Stimulated activated CD4-positive, alpha-beta T cell treated with anti-CD3 and anti-CD28 coated beads, TNF-alpha, amount 100 ng/mL, for 1 hour (primary cell): ENCODE measurements around the gene MAN1C1.

Source experiments
- DNase-seq, 3 donors: peaks; one replicate each; pipeline ENCODE4 v3.0.0-alpha.2; 2020; ENCODE audit warnings: low read depth in 3 of 3, low spot score in 1 of 3

The MAN1C1 gene

GRCh38 chr1:25712299-25712970 is 95.8 kb downstream of the MAN1C1 start:
- no peak for DNase-seq

DNA sequence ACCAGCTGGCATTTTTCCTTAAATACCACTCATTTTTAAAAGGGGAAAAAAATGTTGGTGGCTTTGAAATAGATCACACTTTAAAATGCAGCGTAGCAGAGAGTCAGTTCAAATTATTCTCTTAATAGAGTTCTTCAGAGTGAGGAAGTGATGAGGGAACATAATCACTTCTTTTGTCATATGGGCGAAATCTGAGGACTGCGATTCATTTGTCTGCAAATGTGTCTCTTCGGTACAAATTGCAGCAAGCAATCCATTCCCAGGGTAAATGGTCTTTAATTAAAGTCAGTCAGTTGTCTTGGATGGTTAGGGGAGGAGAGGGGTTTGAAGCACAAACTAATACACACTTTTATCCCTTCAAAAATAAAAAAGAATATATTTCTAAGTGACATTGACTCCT is 97.4 kb downstream of the MAN1C1 start:
- DNase-seq: no peak

DNA sequence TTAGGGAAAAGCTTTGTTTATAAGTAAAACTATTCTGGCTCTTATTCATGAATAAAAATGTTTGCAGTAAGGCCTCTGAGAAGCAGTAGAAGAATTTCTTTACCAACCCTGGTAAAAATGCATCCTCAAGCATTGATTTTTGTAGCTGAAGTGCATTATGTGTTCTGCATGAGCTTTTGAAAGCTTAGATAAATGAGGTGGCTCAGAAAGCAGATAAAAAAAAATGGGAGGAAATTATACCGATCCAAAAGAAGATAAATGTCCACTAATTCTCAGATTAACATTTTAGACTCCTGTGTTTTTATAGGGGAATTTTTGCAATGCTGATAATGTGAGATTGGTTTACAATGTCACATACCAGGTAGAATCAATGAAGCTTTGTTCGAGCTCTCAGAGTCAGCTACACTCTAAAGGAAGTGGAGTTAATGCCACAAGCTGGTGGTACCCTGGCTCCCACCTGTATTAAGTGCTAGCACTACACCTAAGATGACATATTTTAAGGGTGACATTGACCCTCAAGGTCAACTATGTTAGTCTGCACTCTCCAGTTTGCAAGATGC is 97.9 kb downstream of the MAN1C1 start:
- no peak for DNase-seq

DNA sequence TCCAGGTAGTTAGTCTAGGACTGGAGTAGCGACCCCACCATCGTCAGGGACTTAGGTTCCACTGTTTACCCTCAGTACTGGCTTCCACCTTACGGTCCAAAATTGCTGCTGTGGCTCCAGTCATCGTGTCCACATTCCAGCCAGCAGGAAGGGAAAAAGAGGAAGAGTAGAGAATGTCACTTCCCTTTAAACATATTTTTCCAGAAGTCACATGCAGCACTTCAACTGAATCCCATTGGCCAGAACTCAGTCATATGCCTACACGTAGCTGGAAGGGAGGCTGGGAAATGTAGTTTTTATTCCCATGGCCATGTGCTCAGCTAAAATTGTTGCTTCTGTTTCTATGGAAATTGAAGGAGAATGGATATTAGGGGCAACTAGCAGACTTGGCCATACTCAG is 99.3 kb downstream of the MAN1C1 start:
- DNase-seq: no peak

DNA sequence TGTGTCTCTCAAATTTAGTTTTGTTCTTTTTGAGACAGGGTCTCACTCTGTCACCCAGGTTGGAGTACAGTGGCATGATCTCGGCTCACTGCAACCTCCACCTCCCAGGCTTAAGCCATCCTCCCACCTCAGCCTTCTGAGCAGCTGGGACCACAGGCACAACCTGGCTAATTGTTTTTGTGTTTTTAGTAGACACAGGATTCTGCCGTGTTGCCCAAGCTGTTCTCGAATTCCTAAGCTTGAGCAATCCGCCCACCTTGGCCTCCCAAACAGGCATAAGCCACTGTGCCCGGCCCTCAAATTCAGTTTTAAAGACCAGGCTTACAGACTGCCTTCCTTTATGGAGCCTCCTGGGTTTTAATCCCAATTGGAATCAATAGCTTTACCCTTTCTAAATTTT is 99.7 kb downstream of the MAN1C1 start:
- DNase-seq: no peak

DNA sequence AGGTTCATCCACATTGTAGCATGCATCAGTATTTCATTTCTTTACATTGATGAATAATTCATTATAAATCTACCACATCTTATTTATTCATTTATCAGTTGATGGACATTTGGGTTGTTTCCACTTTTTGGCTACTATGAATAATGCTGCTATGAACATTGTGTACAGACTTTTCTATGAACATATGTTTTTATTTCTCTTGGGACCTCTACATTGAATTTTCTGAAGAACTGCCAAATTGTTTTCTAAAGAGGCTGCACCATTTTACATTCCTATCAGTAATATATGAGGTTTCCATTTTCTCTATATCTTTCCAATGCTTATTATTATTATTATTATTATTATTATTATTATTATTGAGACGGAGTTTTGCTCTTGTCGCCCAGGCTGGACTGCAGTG is 102.1 kb downstream of the MAN1C1 start:
- no peak for DNase-seq

GRCh38 chr1:25720624-25721023 is 104.0 kb downstream of the MAN1C1 start:
- DNase-seq: no peak

DNA sequence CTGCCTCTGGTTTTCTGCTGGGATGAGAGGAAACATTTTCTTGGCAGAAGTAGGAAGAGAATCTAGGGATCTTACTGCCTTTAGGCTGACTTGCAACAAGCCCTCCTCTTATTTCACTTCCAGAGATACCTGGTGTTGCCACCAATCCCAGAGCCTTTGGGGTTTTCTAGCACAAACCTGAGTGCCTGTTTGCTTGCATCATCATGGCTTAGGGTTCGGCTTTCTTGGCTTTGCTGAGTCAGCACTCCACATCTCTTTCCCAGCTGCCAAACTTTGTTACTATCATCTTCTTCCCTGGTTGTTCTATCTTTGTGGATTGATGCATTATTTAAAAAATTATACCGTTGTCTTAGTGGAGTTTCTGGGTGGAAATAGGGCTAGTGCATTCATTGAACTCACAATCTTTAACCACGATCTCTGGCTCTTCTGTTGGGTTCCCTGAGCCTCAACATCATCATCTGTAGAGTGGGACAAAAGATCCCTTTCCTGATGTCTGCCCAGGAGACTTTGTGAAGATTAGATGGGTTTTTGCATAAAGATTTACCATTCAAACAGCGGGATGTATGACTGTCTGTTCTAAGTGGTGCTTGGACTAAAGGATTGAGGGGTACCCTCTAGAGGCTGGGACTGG is 106.8 kb downstream of the MAN1C1 start:
- DNase-seq: no peak

DNA sequence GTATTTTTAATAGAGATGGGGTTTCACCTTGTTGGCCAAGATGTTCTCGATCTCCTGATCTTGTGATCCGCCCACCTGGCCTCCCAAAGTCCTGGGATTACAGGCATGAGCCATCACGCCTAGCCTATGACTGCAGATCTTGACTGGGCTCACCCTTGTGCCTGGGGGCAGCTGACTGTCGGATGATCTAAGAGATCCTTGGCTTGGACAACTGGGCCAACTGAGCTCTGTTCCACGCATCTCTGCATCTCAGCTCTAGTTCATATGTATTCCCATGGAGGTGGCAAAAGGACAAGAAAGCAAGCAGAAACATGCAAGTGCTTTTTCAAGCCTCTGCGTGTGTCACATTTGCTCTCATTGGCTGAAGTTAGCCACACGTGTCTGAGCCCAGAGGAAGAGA is 107.6 kb downstream of the MAN1C1 start:
- no peak for DNase-seq

GRCh38 chr1:25724966-25725365 is 108.4 kb downstream of the MAN1C1 start:
- DNase-seq: no peak

DNA sequence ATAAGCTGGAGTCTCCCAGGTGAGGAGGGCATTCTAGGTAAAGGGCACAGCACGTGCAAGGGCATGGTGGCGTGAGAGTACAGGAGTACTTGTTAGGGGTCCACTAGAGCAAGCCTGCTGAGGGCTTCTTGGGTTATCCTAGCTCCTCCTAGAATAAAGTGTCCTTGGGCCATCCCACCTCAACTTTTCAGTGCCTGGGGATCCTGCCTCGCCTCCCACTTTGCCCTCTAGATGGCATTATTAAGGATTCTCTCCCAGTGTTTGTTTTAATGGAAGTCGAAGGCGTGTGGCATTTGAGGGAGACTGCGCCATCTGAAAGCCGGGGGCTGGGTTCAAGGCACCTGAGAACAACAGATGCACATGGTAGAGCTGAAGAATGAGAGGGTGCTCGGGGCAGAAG is 108.9 kb downstream of the MAN1C1 start:
- DNase-seq: no peak

DNA sequence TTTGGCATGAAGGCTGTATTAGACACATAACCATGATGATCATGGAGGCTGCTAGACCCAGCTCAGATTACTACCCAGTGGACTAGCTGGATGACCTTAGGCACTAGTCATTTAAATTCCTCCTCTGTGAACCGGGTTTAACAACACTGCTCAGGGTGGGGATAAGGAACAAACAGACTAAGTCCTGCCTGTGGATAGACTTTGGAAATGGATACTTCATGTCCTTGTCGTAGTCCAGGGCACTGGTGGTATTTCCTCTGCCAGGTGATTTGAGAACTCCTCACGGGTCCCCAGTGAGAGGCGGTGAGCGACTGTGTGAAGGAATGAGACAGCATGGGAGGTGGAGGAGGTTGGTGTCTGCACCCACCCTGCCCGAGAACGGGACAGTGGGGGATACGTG is 110.5 kb downstream of the MAN1C1 start:
- DNase-seq: no peak

DNA sequence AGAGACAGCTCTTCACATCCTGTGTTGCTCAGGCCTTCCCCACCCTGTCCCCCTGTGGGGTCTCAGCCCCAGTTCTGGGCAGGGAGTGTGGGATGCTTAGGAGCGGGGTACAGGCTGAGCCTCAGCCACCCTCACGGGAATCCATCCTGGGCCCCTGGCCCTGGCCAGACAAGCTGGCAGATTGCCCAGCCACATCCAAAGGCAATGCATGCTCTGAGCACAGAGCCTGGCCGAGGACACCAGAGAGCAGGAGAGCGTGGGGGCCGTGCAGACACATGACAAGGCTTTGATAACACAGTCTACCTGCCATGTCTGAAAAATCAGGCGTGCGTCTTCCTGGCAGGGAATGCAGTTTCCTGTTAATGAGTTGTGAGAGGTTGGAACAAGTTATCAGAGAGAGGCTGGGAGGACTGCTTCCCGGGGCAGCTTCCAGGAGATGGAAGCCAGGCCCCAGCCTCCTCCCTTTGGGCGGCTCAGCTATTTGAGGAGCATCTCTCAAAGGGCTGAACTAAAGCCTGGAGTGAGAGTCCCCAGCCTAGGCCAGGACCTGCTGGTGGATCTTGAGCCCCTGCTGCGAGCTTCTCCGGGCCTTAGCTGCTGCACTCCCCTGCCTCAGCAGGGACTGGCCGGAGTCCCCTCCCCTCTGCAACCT is 111.2 kb downstream of the MAN1C1 start:
- no peak for DNase-seq

DNA sequence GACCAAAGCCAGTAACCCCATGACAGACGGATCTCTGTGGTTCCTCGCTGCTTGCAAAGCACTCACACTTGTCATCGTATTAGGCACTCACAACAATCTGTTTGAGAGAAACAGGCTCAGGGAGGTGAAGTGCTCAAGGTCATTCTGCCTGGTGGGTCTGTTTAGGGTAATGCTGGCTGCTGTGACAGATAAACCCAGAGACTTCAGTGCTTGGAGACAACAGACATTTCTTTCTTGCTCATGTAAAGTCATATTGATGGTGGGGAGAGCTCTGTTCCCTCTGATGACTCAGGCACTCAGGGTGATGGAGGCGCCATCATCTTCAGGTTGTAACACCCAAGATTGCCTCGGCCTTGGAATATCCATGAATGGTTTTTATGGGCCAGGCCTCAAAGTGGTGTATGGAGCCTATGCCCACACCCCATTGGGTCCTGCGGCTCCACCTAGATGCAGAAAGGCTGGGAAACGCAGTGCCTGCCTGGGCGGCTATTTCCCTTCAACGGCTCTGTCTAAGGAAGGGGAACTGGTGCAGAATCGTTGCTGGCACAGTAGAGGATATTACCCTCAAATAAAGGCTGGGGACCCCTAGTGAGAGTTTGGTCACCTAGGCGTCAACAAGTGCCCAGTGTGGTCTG is 111.8 kb downstream of the MAN1C1 start:
- no peak for DNase-seq

GRCh38 chr1:25729045-25729444 is 112.5 kb downstream of the MAN1C1 start:
- no peak for DNase-seq

DNA sequence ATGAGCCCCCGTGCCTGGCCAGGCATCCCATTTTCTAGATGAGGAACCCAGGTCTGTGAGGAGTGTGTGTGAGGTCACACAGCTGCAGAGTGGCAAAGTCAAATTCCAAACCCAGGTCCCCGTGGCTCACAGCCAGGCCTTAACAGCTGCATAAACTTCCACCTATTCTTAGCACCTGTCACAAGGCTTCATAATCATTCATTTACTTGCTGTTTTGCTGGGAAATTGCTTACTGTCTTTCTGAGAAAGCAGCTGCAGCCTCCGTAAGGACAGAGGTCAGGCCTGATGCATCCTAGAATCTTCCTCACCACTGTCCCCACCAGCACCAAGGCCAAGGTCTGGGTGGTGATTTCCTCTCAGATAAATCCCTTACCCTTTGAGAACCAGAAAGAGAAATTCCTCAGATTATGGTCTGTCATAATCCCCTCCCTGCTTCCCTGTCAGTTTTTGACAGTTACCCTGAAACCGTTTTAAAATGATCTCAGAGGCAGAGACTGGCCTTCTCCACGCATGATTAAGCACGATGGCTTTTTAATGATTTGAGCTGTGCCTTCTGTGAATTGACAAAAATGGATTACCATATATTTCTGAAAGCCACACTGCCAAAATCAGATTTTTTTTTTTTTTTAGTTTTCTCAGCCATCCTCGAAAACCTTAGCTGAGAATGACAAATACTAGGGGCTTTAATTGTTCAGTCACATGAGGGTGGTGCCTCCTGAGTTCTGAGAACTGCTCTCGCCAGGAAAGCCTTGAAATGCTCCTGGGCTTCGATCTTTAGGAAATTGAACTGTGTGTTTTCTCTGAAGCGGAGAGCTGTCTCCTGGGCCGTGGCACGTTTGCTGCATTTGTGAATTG is 113.4 kb downstream of the MAN1C1 start:
- no peak for DNase-seq

DNA sequence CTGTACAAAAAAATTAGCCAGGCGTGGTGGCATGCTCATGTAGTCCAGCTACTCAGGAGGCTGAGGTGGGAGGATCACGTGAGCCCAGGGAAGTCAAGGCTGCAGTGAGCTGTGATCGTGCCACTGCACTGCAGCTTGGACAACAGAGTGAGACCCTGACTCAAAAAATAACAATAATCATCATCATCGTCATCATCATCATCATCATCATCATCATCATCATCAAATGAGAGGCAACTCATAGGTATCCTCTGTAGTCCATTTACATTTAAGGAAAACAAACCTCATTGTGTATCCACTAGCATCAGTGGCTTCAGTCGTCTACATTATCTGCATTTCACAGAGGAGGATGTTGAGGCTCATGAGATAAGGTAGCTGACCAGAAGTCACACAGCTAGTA is 114.6 kb downstream of the MAN1C1 start:
- DNase-seq: no peak

- no peak for DNase-seq
These were observed 115.2 kb downstream of the MAN1C1 start for GRCh38 chr1:25731626-25732370.

GRCh38 chr1:25732821-25733220 is 116.2 kb downstream of the MAN1C1 start:
- no peak for DNase-seq

GRCh38 chr1:25733271-25733670 is 116.7 kb downstream of the MAN1C1 start:
- DNase-seq: no peak
